Femur (tissue), 1 donor: ENCODE data around the gene UFD1.

ENCODE experiments used
- DNase-seq: peaks from one replicate; pipeline ENCODE4 v3.0.0-alpha.2; 2017

UFD1 gene, protein sequence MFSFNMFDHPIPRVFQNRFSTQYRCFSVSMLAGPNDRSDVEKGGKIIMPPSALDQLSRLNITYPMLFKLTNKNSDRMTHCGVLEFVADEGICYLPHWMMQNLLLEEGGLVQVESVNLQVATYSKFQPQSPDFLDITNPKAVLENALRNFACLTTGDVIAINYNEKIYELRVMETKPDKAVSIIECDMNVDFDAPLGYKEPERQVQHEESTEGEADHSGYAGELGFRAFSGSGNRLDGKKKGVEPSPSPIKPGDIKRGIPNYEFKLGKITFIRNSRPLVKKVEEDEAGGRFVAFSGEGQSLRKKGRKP

DNA sequence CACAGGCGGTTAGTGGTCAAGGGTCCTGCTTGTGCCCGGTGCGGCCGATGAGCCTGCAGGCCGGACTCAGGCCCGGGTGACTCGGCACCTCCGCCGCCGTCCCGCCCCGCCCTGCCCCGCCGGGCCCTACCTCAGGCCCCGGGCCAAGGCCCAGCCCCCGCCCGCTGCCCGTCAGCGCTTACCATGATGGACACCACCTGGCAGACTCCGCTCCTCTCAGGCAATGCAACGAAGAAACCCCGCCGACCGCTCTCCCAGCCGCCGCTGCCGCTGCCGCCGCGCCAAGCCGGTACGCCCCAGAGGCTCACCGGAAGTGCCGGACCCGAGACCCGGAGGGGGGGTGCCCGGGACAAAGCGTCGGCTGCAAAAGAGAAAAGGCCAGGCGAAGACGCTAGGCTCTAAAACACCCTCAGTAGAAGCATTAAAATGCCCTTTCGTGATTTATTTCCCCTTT is at the start of gene UFD1:
Gene UFD1 (minus strand): TSS at position 293 of the 454 bp plus-strand sequence. CDS start 108 bp downstream, at position 185.
- DNase-seq = peak; percentile 87

GRCh38 chr22:19527861-19528417 is 48.9 kb upstream of the UFD1 start:
- no peak for DNase-seq

- no peak for DNase-seq
Measured at GRCh38 chr22:19527321-19527721, 48.3 kb upstream of the UFD1 start.

- DNase-seq = no peak
Measured at GRCh38 chr22:19526702-19527111, 47.7 kb upstream of the UFD1 start.

DNA sequence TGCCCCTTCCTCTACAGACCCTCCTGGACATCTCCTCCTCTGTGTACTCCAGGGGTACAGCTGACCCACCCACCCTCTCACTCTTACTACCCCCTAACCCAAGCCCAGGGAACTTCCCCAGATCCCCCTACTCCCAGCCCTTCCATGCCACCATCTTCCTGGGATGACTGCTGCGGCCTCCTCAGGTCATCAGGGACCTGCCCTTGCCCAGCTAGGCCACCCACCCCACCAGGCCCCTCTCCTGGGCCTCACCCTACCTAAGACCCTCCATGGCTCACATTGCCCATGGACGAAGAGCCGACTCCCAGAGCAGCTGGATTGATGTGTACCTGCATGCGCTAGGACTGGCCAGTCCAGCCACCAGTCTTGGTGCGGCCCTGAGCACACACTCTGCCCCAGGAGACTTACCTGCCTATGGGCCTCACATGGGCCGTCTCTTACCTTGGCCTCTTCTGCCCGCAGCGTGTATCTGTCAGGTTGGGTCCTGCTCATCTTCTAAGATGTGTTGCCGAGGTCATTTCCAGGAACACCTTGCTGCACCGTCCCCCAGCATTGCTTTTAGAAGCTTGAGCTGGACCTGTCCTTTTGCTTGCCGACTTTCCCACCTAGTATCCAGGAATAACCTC is 47.2 kb upstream of the UFD1 start:
- no peak for DNase-seq

GRCh38 chr22:19525666-19526065 is 46.7 kb upstream of the UFD1 start:
- DNase-seq = no peak

GRCh38 chr22:19525116-19525660 is 46.2 kb upstream of the UFD1 start:
- DNase-seq = no peak

DNA sequence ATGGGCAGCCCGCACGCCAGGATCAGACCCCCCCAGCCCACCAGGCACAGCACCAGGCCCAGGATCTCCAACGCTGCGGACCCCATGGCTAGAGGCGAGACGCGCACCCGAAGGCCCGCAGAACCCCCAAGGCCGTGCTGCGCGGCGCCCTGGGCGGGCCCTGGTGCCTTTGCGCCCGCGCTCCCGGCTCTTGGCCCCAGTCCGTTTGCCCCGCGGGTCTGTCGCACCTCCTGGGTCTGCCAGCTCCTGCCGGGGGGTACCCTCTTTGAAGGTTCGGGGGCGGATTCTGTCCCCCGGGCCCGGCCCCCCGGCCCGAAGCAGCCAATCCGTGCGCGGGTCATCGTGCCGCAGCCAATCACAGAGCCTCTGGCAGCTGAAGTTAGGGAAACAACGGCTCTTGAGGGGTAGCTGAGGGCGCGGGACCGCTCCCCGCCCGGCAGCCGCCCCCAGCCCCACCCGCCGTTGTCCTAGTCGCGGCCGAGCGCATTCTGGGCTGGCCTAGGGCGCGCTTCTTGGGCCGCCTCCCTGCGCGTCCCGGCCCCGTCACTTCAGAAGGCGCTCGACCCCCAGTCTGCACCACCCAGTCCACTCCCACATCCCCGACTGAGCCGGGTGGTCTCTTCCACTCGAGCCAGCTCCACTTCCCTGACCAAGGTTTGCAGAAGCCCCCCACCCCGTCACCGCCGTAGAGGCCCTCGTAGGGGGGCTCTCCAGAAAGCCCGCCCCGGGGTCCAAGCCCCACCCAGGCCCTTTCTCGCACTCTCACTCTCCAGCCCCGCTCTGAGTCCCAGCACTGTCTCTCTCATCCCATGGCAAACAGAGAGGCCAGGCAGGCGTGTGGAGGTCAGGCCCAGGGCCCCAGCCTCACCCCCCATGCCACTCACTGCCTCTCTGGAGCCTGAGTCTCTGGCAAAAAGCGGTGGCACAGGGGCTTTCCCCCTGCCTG is 45.5 kb upstream of the UFD1 start, which contains the start of gene CLDN5:
Gene CLDN5 (minus strand): TSS at position 241 of the 946 bp plus-strand sequence. CDS start 155 bp downstream, at position 86.
- DNase-seq = peak; percentile 57

GRCh38 chr22:19523240-19524169 is 44.5 kb upstream of the UFD1 start:
- no peak for DNase-seq

GRCh38 chr22:19522881-19523239 is 43.9 kb upstream of the UFD1 start:
- no peak for DNase-seq

- DNase-seq = peak; percentile 67
Measured at GRCh38 chr22:19522190-19522880, 43.3 kb upstream of the UFD1 start.

GRCh38 chr22:19520566-19521305 is 41.7 kb upstream of the UFD1 start:
- DNase-seq = no peak

- no peak for DNase-seq
Measured at GRCh38 chr22:19520007-19520406, 41.0 kb upstream of the UFD1 start.

DNA sequence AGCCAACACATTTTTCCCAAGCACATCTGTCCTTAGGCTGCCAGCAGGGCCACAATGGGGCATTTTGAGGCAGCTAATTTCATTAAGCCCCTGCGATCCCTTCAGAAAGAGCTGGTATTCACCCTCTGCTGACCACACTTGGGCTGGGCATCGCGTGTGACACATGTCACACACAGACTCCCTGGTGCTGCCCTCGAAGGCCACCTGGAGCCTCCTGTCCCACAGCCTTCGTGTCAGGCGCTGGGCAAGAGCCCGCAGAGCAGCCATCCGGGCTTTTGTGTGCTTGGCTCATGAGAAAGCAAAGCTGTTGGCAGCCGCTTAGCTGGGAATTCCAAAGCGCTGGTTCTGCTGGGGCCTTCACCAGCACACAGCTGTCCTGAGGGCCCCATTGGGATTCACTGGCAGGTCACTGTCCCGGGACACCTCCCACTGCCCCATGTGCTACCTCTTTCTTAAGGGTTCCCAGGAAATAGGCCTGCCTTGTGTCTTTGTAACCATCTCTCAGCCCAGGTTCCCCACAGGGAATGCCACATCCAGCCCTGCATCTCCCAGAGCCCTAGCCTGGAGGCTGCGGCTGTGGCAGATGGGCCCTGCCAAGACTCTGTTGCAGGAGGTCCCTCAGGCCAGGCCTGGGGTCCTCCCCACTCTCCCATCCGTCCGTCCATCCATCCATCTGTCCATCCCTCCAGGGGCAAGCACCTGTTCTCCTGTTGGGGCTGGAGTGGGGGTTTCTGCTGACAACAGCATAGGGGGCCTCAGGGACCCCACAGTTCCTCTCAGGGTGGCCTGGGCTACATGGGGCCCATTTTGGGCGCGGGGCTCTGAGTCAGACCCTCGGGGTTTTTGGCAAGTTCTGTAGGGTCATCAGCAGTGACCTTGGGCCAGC is 40.3 kb upstream of the UFD1 start:
- no peak for DNase-seq

DNA sequence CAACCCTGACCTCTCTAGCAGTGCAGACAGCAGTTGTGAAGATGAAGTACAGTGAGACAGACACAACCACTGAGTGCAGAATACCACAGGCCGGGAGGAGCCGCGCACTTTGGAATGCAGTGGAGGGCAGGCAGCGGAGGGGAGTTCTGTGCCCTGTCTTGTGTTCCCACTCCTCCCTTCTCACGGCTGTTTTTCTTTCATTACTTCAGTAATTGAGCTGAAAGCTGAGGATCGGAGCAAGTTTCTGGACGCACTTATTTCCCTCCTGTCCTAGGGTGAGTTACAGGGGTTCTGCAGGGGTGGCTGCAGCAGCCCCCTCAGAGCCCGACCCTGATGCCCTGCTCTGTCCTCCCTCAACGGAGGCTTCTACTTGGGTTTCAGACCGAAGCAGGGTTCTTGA is 39.6 kb upstream of the UFD1 start:
- no peak for DNase-seq

DNA sequence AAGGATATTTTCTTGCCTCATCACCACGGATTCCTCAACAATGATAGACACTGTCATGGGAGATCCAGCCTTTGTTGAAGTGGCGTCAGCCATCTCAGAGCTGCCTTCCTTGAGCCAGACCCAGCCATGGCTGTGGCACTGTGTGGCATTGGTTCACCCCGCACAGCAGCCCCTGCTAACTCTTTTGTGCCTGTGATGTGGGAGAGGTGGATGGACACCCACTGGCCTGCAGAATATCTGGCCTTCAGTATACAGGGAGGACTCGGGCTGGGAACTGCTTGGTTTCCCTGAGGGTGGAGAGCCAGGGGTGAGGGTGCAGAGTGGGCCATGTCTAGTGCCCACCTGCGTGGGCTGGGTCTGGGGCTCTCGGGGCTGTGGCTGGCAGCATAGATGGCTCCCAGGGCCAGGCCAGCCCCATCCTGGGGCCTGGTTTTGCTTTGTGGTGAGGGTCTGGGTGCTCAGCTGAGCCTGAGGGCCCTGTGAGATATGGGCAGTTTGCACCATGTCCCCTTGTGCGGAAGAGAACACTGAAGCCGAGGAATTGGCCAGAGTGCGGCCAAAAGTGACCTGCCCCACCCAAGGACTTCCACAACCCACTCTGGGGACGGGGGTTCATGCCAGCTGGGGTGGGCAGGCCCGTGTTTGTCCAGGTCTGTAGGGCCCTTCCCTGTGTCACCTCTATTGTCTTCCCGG is 39.1 kb upstream of the UFD1 start:
- DNase-seq = no peak

GRCh38 chr22:19517171-19517500 is 38.1 kb upstream of the UFD1 start:
- DNase-seq = no peak

GRCh38 chr22:19516378-19517170 is 37.6 kb upstream of the UFD1 start:
- DNase-seq = no peak
